Transverse colon (tissue), 3 donors: ENCODE results near the gene SLC10A4.
"Not testable (repeated sequence)": the region's sequence is repeated elsewhere in the genome, so short reads cannot be mapped to it uniquely, and the experiment has no call there.

Source experiments
- CTCF ChIP-seq, 5 experiments: fragments of 200-600 bp in 3 of 5; fragments of 450-650 bp in 2 of 5; sonication (generic) in 3 of 5; IDR thresholded peaks; 1 replicate in 2 of 5; 2 replicates in 3 of 5; pipeline ENCODE4 v1.5.1; 2016 to 2017; ENCODE audit warnings: antibody characterized with exemption in 5 of 5, inconsistent platforms in 3 of 5, mild to moderate bottlenecking in 2 of 5, moderate library complexity in 1 of 5
- EP300 ChIP-seq: sonication (generic); formaldehyde crosslinking; IDR thresholded peaks from one replicate; pipeline ENCODE4 v1.6.1; 2017; ENCODE audit warnings: antibody characterized with exemption, low read depth

- TF ChIP-seq EP300; CTCF (IDR thresholded peaks at IDR 0.05): not testable (repeated sequence)
Measured at GRCh38 chr4:48451656-48452055, 31.5 kb upstream of the SLC10A4 start.
